ENCODE results near the gene GUCY2D. TPM values are rescaled to one million over a fixed set of nuclear protein-coding genes. Genes with fewer than 3 reads are reported as not detected.

The GUCY2D gene
- total RNA-seq, 4 donors from 2014 or later = 0.14 TPM; not detected in 3

GRCh38 chr17:7992516-7992915 lies 9.9 kb upstream of the GUCY2D start:
- H3K4me1 ChIP-seq = no peaks in the 10 kb centered on the region
- DNase-seq = no peak
- no peaks in the 10 kb centered on the region for H3K9me3 ChIP-seq
- no peaks in the 10 kb centered on the region for H3K36me3 ChIP-seq
- no peak overlapping the region for H3K4me3 ChIP-seq
- TF ChIP-seq POLR2A (IDR thresholded peaks at IDR 0.05) (no peak), CTCF (IDR thresholded peaks at IDR 0.05) (no peak)
- H3K27ac ChIP-seq = no peak overlapping the region
- intact Hi-C loops (cut with DNase I; ENCODE audit: low total_unique reads) = loop anchor here (5.0 kb wide), 1 partner anchor 80 kb away; no protein-coding TSS in a partner anchor
- H3K27me3 ChIP-seq = no peaks in the 10 kb centered on the region

DNA sequence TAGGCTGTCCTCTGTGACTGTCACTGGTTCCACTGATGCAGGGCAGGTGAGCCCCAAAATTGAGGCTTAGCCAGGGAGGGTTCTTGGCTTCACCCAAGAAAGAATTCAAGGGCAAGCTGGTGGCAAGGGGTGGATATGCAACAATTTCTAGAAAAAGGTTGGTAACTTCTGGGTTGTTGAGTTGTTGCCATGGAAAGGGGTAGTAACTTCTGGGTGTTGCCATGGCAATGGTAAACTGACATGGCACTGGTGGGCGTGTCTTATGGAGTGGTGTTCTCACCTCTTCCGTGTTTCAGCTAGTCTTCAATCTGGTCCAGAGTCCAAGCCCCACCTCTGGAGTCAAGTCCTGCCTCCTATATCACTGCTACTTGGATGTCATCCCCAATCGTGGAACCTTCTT lies 9.5 kb upstream of the GUCY2D start:
- Histone ChIP-seq H3K36me3 (no peaks in the 10 kb centered on the region), H3K4me3 (no peak overlapping the region), H3K9me3 (no peaks in the 10 kb centered on the region), H3K27ac (no peak overlapping the region), H3K4me1 (no peaks in the 10 kb centered on the region), H3K27me3 (no peaks in the 10 kb centered on the region)
- TF ChIP-seq POLR2A (IDR thresholded peaks at IDR 0.05) = no peak
- no peak for TF ChIP-seq CTCF (IDR thresholded peaks at IDR 0.05)
- intact Hi-C loops (cut with DNase I; ENCODE audit: low total_unique reads) = loop anchor here (5.0 kb wide), 1 partner anchor 81 kb away; no protein-coding TSS in a partner anchor
- no peak for DNase-seq

- DNase-seq = no peak
- Histone ChIP-seq H3K27me3 (no peaks in the 10 kb centered on the region), H3K4me3 (no peak overlapping the region), H3K27ac (no peak overlapping the region), H3K4me1 (no peaks in the 10 kb centered on the region), H3K9me3 (no peaks in the 10 kb centered on the region), H3K36me3 (no peaks in the 10 kb centered on the region)
- intact Hi-C loops (cut with DNase I; ENCODE audit: low total_unique reads) = loop anchor here (5.0 kb wide), 1 partner anchor 82 kb away; no protein-coding TSS in a partner anchor
- no peak for TF ChIP-seq POLR2A (IDR thresholded peaks at IDR 0.05)
- TF ChIP-seq CTCF (IDR thresholded peaks at IDR 0.05) = no peak
Measured at GRCh38 chr17:7993972-7994589, 8.3 kb upstream of the GUCY2D start.

DNA sequence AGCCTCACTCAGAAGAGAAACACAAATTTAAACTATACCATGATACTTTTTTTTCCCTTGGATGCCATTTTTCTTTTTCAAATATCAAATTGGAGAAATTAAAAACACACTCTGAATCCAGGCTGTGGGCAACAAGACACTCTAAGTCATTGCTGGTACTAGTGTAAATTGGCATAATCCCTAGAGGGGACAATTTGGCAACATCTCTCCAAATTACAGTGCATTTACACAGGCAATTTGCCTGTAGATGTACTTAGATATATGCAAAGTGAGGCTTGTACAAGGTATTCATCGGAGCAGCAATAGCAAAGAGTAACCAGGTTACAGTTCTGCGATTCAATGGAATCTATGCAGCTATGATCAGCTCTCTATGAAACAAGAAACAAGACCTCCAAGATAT lies 6.7 kb upstream of the GUCY2D start:
- no peak overlapping the region for H3K4me3 ChIP-seq
- H3K36me3 ChIP-seq = no peaks in the 10 kb centered on the region
- H3K27me3 ChIP-seq = peaks cover 0 to 7% of the 10 kb centered on the region in 2 donors
- H3K9me3 ChIP-seq = no peaks in the 10 kb centered on the region
- TF ChIP-seq POLR2A (IDR thresholded peaks at IDR 0.05) (no peak), CTCF (IDR thresholded peaks at IDR 0.05) (no peak)
- H3K27ac ChIP-seq = no peak overlapping the region
- intact Hi-C loops (cut with DNase I; ENCODE audit: low total_unique reads) = no loop called here
- H3K4me1 ChIP-seq = no peaks in the 10 kb centered on the region
- DNase-seq = no peak

DNA sequence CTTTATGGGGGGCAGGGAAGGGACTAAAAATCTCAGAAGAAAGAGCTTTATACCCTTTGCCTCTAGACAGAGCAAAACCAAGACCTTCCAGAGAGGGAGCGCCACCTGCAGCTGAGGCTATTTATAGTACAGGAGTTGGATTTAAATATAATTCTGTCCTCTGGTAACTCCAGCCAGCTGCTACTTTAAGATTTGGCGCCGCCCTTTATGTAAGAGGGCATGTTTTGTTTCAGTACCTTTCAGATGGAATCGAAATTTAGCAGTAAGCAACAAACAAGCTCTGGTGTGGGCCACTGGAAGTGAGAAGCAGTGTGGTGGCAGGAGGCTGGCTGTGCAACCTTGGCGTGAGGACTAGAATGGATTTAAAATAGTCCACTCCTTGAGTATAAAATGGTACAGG lies 5.2 kb upstream of the GUCY2D start:
- DNase-seq = no peak
- peaks cover 0 to 18% of the 10 kb centered on the region in 2 donors for H3K27me3 ChIP-seq
- H3K4me3 ChIP-seq = no peak overlapping the region
- no peak overlapping the region for H3K27ac ChIP-seq
- H3K4me1 ChIP-seq = no peaks in the 10 kb centered on the region
- H3K36me3 ChIP-seq = no peaks in the 10 kb centered on the region
- TF ChIP-seq POLR2A (IDR thresholded peaks at IDR 0.05) (no peak), CTCF (IDR thresholded peaks at IDR 0.05) (peak in 2 of 4 experiments; percentile 20 to 24)
- intact Hi-C loops (cut with DNase I; ENCODE audit: low total_unique reads) = no loop called here
- no peaks in the 10 kb centered on the region for H3K9me3 ChIP-seq
